Hepatocyte (in vitro differentiated cells): ENCODE data around the gene CCDC47.

Source experiments
- CTCF ChIP-seq: fragments of 200-600 bp; sonication (generic); IDR thresholded peaks from 2 replicates; pipeline ENCODE4 v1.5.1; 2016; ENCODE audit warnings: antibody characterized with exemption, mild to moderate bottlenecking; ENCODE audit not compliant: poor library complexity
- EZH2 ChIP-seq: fragments of 200-600 bp; sonication (generic); IDR thresholded peaks from 2 replicates; pipeline ENCODE4 v1.6.1; 2016; ENCODE audit warnings: antibody characterized with exemption, mild to moderate bottlenecking, borderline replicate concordance

- TF ChIP-seq CTCF: no peak
- TF ChIP-seq EZH2: no peak
Measured at GRCh38 chr17:63772801-63773271, 561 bp downstream of the CCDC47 start.
